ENCODE measurements around the gene ATP5F1B. TPM values are rescaled to one million over a fixed set of nuclear protein-coding genes. Genes with fewer than 3 reads are reported as not detected.

ATP5F1B gene
- total RNA-seq, 2 experiments from 2014 or later, result 854 to 863 TPM

Other genes starting within 250 kb of the ATP5F1B start
- gene TIMELESS, start 196.6 kb downstream of the ATP5F1B start, total RNA-seq, result 10 to 100 TPM; 69.9 to 70.8 TPM
- not detected for gene MIP, start 191.3 kb downstream of the ATP5F1B start, total RNA-seq
- gene SPRYD4, start 177.4 kb downstream of the ATP5F1B start, total RNA-seq, result 1 to 10 TPM; 2.2 TPM
- 1 to 10 TPM; 4.6 to 5.5 TPM for gene GLS2, start 157.8 kb downstream of the ATP5F1B start, total RNA-seq
- gene RBMS2, start 124.2 kb downstream of the ATP5F1B start, total RNA-seq, result 1 to 10 TPM; 2.5 to 5.1 TPM
- gene BAZ2A, start 15.7 kb downstream of the ATP5F1B start, total RNA-seq, result 10 to 100 TPM; 78.3 to 80.0 TPM
- gene PTGES3, start 42.3 kb upstream of the ATP5F1B start, total RNA-seq, result 100 to 1,000 TPM; 289 to 293 TPM
- gene NACA, start 79.3 kb upstream of the ATP5F1B start, total RNA-seq, result 1,000 to 10,000 TPM; 1,279 to 1,321 TPM
- gene PRIM1, start 106.3 kb upstream of the ATP5F1B start, total RNA-seq, result 10 to 100 TPM; 74.9 to 75.0 TPM
- gene HSD17B6, start 117.3 kb upstream of the ATP5F1B start, total RNA-seq, result 1 to 10 TPM; 3.5 to 3.7 TPM

Data from activated naive CD4-positive, alpha-beta T cell treated with anti-CD3 and anti-CD28 coated beads for 36 hours (primary cell).